Measurements from ENCODE around the gene ACP4.

ACP4 gene

GRCh38 chr19:50835103-50835784 lies 45.0 kb downstream of the ACP4 start:
- ChIA-PET CTCF (interaction anchor here (0.5 kb wide), 1 partner anchor 88 kb away, joined by 7 read pairs; no protein-coding TSS in a partner anchor), POLR2A (ENCODE audit: low non-redundant PET) (interaction anchor here (0.6 kb wide), 1 partner anchor 909 kb away, joined by 6 read pairs; no protein-coding TSS in a partner anchor)
- TF ChIP-seq CTCF (conservative IDR thresholded peaks at IDR 0.05; ENCODE audit: low read depth), result no peak
- H3K27ac ChIP-seq, result no peak overlapping the region
- no peak for DNase-seq (ENCODE audit: low spot score)

- no peak for TF ChIP-seq CTCF (conservative IDR thresholded peaks at IDR 0.05; ENCODE audit: low read depth)
- POLR2A ChIA-PET (ENCODE audit: low non-redundant PET), result interaction anchor here (0.6 kb wide), 1 partner anchor 910 kb away, joined by 6 read pairs; no protein-coding TSS in a partner anchor
- no peak overlapping the region for H3K27ac ChIP-seq
- peak; percentile 86 for DNase-seq (ENCODE audit: low spot score)
- CTCF ChIA-PET, result no interaction called here
Observed at GRCh38 chr19:50835785-50836542, 45.7 kb downstream of the ACP4 start.

- DNase-seq (ENCODE audit: low spot score), result no peak
- TF ChIP-seq CTCF (conservative IDR thresholded peaks at IDR 0.05; ENCODE audit: low read depth), result no peak
- POLR2A ChIA-PET (ENCODE audit: low non-redundant PET), result no interaction called here
- H3K27ac ChIP-seq, result no peak overlapping the region
- CTCF ChIA-PET, result interaction anchor here (0.7 kb wide), 1 partner anchor 170 kb away, joined by 3 read pairs; no protein-coding TSS in a partner anchor
Observed at GRCh38 chr19:50836543-50837195, 46.5 kb downstream of the ACP4 start.

- H3K27ac ChIP-seq, result no peak overlapping the region
- POLR2A ChIA-PET (ENCODE audit: low non-redundant PET), result no interaction called here
- CTCF ChIA-PET, result interaction anchor here (0.7 kb wide), 1 partner anchor 169 kb away, joined by 3 read pairs; no protein-coding TSS in a partner anchor
- no peak for DNase-seq (ENCODE audit: low spot score)
- no peak for TF ChIP-seq CTCF (conservative IDR thresholded peaks at IDR 0.05; ENCODE audit: low read depth)
Observed at GRCh38 chr19:50837300-50837699, 47.1 kb downstream of the ACP4 start.

GRCh38 chr19:50838239-50838638 lies 48.0 kb downstream of the ACP4 start:
- no peak for TF ChIP-seq CTCF (conservative IDR thresholded peaks at IDR 0.05; ENCODE audit: low read depth)
- CTCF ChIA-PET, result no interaction called here
- no peak for DNase-seq (ENCODE audit: low spot score)
- POLR2A ChIA-PET (ENCODE audit: low non-redundant PET), result no interaction called here
- no peak overlapping the region for H3K27ac ChIP-seq

Measured in RWPE1 (cell line).